Measurements from ENCODE around the gene STOML2. TPM values are rescaled to one million over a fixed set of nuclear protein-coding genes. Genes with fewer than 3 reads are reported as not detected.

STOML2 gene
- polyA plus RNA-seq, 1 donor from 2014 or later = 89.9 TPM

- peak overlapping the region in 2 of 4 donors; percentile 68 to 74 for H3K4me3 Mint-ChIP-seq
- no peaks in the 10 kb centered on the region for H3K36me3 Mint-ChIP-seq
- no peaks in the 10 kb centered on the region for H3K9me3 Mint-ChIP-seq
- H3K27me3 Mint-ChIP-seq = no peaks in the 10 kb centered on the region
- H3K4me1 Mint-ChIP-seq = peaks cover 36 to 47% (median 41%) of the 10 kb centered on the region in 3 donors
- H3K27ac Mint-ChIP-seq = peak overlapping the region; percentile 54 to 91 (median 59)
Observed at GRCh38 chr9:35112257-35113020, 9.5 kb upstream of the STOML2 start.

- H3K36me3 Mint-ChIP-seq = no peaks in the 10 kb centered on the region
- no peaks in the 10 kb centered on the region for H3K27me3 Mint-ChIP-seq
- H3K27ac Mint-ChIP-seq = peak overlapping the region; percentile 54 to 81 (median 57)
- peaks cover 30 to 37% (median 35%) of the 10 kb centered on the region in 3 donors for H3K4me1 Mint-ChIP-seq
- peak overlapping the region; percentile 74 to 94 (median 80) for H3K4me3 Mint-ChIP-seq
- H3K9me3 Mint-ChIP-seq = no peaks in the 10 kb centered on the region
Observed at GRCh38 chr9:35111001-35111933, 8.3 kb upstream of the STOML2 start.

- Mint-ChIP-seq H3K36me3 (no peaks in the 10 kb centered on the region), H3K4me1 (peaks cover 28 to 33% (median 30%) of the 10 kb centered on the region in 3 donors), H3K4me3 (peak overlapping the region in 3 of 4 donors; percentile 74 to 94 (median 82)), H3K27me3 (no peaks in the 10 kb centered on the region), H3K9me3 (no peaks in the 10 kb centered on the region), H3K27ac (peak overlapping the region in 2 of 3 donors; percentile 54 to 57)
Observed at GRCh38 chr9:35110327-35110761, 7.4 kb upstream of the STOML2 start.

- H3K4me3 Mint-ChIP-seq = peak overlapping the region in 1 of 4 donors; percentile 74
- no peaks in the 10 kb centered on the region for H3K36me3 Mint-ChIP-seq
- H3K4me1 Mint-ChIP-seq = peaks cover 18 to 22% (median 20%) of the 10 kb centered on the region in 3 donors
- H3K27ac Mint-ChIP-seq = peak overlapping the region in 2 of 3 donors; percentile 43 to 80
- no peaks in the 10 kb centered on the region for H3K9me3 Mint-ChIP-seq
- no peaks in the 10 kb centered on the region for H3K27me3 Mint-ChIP-seq
Observed at GRCh38 chr9:35108946-35109575, 6.1 kb upstream of the STOML2 start.

GRCh38 chr9:35108461-35108860, 5.5 kb upstream of the STOML2 start:
- Mint-ChIP-seq H3K9me3 (no peaks in the 10 kb centered on the region), H3K4me3 (peak overlapping the region in 1 of 4 donors; percentile 74), H3K27ac (peak overlapping the region in 2 of 3 donors; percentile 12 to 80), H3K27me3 (no peaks in the 10 kb centered on the region), H3K4me1 (peaks cover 13 to 19% (median 17%) of the 10 kb centered on the region in 3 donors), H3K36me3 (no peaks in the 10 kb centered on the region)

- H3K9me3 Mint-ChIP-seq = no peaks in the 10 kb centered on the region
- peak overlapping the region in 1 of 4 donors; percentile 33 for H3K4me3 Mint-ChIP-seq
- H3K27ac Mint-ChIP-seq = no peak overlapping the region
Observed at GRCh38 chr9:35107297-35108290, 4.7 kb upstream of the STOML2 start.

GRCh38 chr9:35106343-35106730, 3.4 kb upstream of the STOML2 start:
- no peaks in the 10 kb centered on the region for H3K36me3 Mint-ChIP-seq
- peak overlapping the region in 1 of 3 donors; percentile 46 for H3K27ac Mint-ChIP-seq
- no peaks in the 10 kb centered on the region for H3K27me3 Mint-ChIP-seq
- H3K4me3 Mint-ChIP-seq = no peak overlapping the region
- H3K9me3 Mint-ChIP-seq = no peaks in the 10 kb centered on the region
- H3K4me1 Mint-ChIP-seq = peaks cover 11 to 24% (median 14%) of the 10 kb centered on the region in 3 donors

More at GRCh38 chr9:35107297-35108290, 4.7 kb upstream of the STOML2 start:
- Mint-ChIP-seq H3K27me3 (no peaks in the 10 kb centered on the region), H3K4me1 (peaks cover 19 to 24% (median 23%) of the 10 kb centered on the region in 3 donors), H3K36me3 (no peaks in the 10 kb centered on the region)

- Mint-ChIP-seq H3K9me3 (no peaks in the 10 kb centered on the region), H3K36me3 (peaks cover 2% of the 10 kb centered on the region), H3K27ac (peak overlapping the region in 1 of 3 donors; percentile 46), H3K4me3 (no peak overlapping the region), H3K27me3 (no peaks in the 10 kb centered on the region), H3K4me1 (peaks cover 8 to 21% (median 9%) of the 10 kb centered on the region in 3 donors)
Observed at GRCh38 chr9:35105571-35106342, 2.8 kb upstream of the STOML2 start.

- Mint-ChIP-seq H3K36me3 (peaks cover 2% of the 10 kb centered on the region), H3K4me1 (peaks cover 6 to 19% (median 10%) of the 10 kb centered on the region in 3 donors), H3K4me3 (no peak overlapping the region), H3K9me3 (no peaks in the 10 kb centered on the region), H3K27ac (no peak overlapping the region), H3K27me3 (no peaks in the 10 kb centered on the region)
Observed at GRCh38 chr9:35105126-35105525, 2.2 kb upstream of the STOML2 start.

GRCh38 chr9:35104586-35104985, 1.7 kb upstream of the STOML2 start:
- Mint-ChIP-seq H3K27me3 (no peaks in the 10 kb centered on the region), H3K4me3 (no peak overlapping the region), H3K27ac (peak overlapping the region in 2 of 3 donors; percentile 37 to 99), H3K36me3 (peaks cover 2% of the 10 kb centered on the region), H3K4me1 (peaks cover 6 to 19% (median 10%) of the 10 kb centered on the region in 3 donors), H3K9me3 (no peaks in the 10 kb centered on the region)

GRCh38 chr9:35103660-35104191, 795 bp upstream of the STOML2 start:
- H3K36me3 Mint-ChIP-seq = peaks cover 2% of the 10 kb centered on the region
- peak overlapping the region; percentile 79 to 99 (median 98) for H3K27ac Mint-ChIP-seq
- peak overlapping the region; percentile 86 to 97 (median 93) for H3K4me3 Mint-ChIP-seq
- H3K9me3 Mint-ChIP-seq = no peaks in the 10 kb centered on the region
- H3K4me1 Mint-ChIP-seq = peaks cover 6 to 18% (median 10%) of the 10 kb centered on the region in 3 donors
- H3K27me3 Mint-ChIP-seq = no peaks in the 10 kb centered on the region

GRCh38 chr9:35102465-35102768, 514 bp downstream of the STOML2 start:
- Mint-ChIP-seq H3K27ac (peak overlapping the region; percentile 79 to 99 (median 98)), H3K36me3 (peaks cover 3% of the 10 kb centered on the region), H3K4me1 (peaks cover 6 to 18% (median 13%) of the 10 kb centered on the region in 3 donors), H3K27me3 (no peaks in the 10 kb centered on the region), H3K9me3 (no peaks in the 10 kb centered on the region), H3K4me3 (peak overlapping the region; percentile 86 to 97 (median 93))

- Mint-ChIP-seq H3K36me3 (peaks cover 9% of the 10 kb centered on the region), H3K27ac (peak overlapping the region in 2 of 3 donors; percentile 55 to 82), H3K4me3 (peak overlapping the region in 2 of 4 donors; percentile 68 to 71), H3K9me3 (no peaks in the 10 kb centered on the region), H3K4me1 (peaks cover 13 to 29% (median 17%) of the 10 kb centered on the region in 3 donors), H3K27me3 (no peaks in the 10 kb centered on the region)
Observed at GRCh38 chr9:35097573-35097972, 5.4 kb downstream of the STOML2 start.

Data from IgD-negative memory B cell (primary cell).